HuH-7.5 (cell line): ENCODE data around the gene PRR9.

Experiments
- DNase-seq: peaks from one replicate; pipeline ENCODE4 v3.0.0; 2011; ENCODE audit warnings: low spot score

Gene PRR9

GRCh38 chr1:153265457-153265856 lies 48.1 kb downstream of the PRR9 start:
- DNase-seq: no peak
